Sigmoid colon (tissue), 4 donors: ENCODE measurements around the gene INAFM1.

ENCODE experiments used
- EP300 ChIP-seq, 4 donors: sonication (generic); formaldehyde crosslinking; IDR thresholded peaks; one replicate each; pipeline ENCODE4 v1.6.1; 2017; ENCODE audit warnings: antibody characterized with exemption in 4 of 4
- POLR2A ChIP-seq, 2 donors: fragments of 450-650 bp; IDR thresholded peaks; one replicate each; pipeline ENCODE4 v1.6.1; 2016; ENCODE audit warnings: antibody characterized with exemption in 2 of 2, mild to moderate bottlenecking in 2 of 2, moderate library complexity in 2 of 2
- POLR2AphosphoS5 ChIP-seq, 4 donors: sonication (generic); formaldehyde crosslinking; IDR thresholded peaks; one replicate each; pipeline ENCODE4 v1.6.1; 2017; ENCODE audit warnings: antibody characterized with exemption in 4 of 4
- TF ChIP-seq, protein P1 (sequence below), 4 experiments: fragments of 450-650 bp in 3 of 4; fragments of 200-600 bp in 1 of 4; IDR thresholded peaks; one replicate each; pipeline ENCODE4 v1.5.1; 2016 to 2019; ENCODE audit warnings: antibody characterized with exemption in 4 of 4, mild to moderate bottlenecking in 3 of 4, moderate library complexity in 2 of 4

DNA sequence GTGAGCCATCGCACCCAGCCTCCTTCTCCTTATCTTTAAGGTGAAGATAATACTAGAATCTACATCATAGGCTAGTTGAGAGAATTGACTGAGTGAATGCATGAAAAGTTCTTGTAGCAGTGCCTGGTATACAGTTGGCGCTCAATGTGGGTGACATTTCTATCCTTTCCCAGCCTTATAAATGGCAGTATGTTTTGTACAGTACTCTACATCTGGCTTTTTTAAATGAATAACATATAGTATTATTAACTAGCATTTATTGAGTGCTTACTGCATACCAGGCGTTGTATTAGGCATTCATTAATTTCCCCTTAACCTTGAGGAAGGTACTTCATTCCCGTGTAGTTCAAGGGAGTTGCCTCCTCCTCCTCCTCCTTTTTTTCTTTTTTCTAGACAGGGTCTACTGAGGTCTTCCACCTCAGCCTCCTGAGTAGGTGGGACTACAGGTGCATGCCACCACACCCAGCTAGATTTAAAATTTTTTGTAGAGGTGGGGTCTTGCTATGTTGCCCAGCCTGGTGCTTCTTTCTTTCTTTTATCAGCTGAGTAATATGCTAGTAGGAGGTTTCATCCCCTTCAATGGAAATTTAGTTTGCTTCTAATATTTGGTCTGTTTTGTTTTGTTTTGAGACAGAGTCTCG is 37.8 kb downstream of the INAFM1 start:
- TF ChIP-seq EP300 (IDR thresholded peaks at IDR 0.05): no peak
- TF ChIP-seq POLR2A (IDR thresholded peaks at IDR 0.05): no peak
- TF ChIP-seq, protein P1, sequence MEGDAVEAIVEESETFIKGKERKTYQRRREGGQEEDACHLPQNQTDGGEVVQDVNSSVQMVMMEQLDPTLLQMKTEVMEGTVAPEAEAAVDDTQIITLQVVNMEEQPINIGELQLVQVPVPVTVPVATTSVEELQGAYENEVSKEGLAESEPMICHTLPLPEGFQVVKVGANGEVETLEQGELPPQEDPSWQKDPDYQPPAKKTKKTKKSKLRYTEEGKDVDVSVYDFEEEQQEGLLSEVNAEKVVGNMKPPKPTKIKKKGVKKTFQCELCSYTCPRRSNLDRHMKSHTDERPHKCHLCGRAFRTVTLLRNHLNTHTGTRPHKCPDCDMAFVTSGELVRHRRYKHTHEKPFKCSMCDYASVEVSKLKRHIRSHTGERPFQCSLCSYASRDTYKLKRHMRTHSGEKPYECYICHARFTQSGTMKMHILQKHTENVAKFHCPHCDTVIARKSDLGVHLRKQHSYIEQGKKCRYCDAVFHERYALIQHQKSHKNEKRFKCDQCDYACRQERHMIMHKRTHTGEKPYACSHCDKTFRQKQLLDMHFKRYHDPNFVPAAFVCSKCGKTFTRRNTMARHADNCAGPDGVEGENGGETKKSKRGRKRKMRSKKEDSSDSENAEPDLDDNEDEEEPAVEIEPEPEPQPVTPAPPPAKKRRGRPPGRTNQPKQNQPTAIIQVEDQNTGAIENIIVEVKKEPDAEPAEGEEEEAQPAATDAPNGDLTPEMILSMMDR (IDR thresholded peaks at IDR 0.05): no peak
- TF ChIP-seq POLR2AphosphoS5 (IDR thresholded peaks at IDR 0.05): no peak
